Gastrocnemius medialis (tissue), 4 donors: ENCODE data around the gene TPH2.

Experiments
- POLR2A ChIP-seq, 2 donors: fragments of 450-650 bp; IDR thresholded peaks; one replicate each; pipeline ENCODE4 v1.6.1; 2017; ENCODE audit warnings: antibody characterized with exemption in 2 of 2, mild to moderate bottlenecking in 2 of 2, moderate library complexity in 2 of 2
- TF ChIP-seq, protein P1 (sequence below), 5 experiments: fragments of 450-650 bp in 3 of 5; fragments of 200-600 bp in 2 of 5; sonication (generic) in 2 of 5; IDR thresholded peaks in 4 of 5; conservative IDR thresholded peaks in 1 of 5; 1 replicate in 4 of 5; 2 replicates in 1 of 5; pipeline ENCODE4 v1.5.1; 2016 to 2019; ENCODE audit warnings: antibody characterized with exemption in 5 of 5, mild to moderate bottlenecking in 3 of 5, moderate library complexity in 3 of 5

DNA sequence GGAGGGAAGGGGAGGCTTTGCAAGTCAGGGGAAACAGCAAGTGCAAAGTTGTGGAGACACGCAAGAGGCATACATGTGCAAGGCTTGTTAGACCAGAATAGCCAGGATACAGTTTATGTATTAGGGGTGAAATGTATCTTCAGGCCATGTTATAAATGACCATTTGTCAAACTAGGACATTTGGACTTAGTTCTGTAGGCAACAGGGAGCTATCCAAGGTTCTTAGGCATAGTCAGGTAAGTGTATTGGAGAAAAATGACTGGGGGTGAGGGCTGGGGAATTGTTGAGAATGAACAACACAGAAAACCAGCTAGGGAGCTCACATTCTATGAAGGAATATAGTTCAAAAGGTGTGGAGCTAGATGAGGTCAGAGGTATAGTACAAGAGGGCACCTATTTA lies 42.5 kb downstream of the TPH2 start:
- TF ChIP-seq, protein P1, sequence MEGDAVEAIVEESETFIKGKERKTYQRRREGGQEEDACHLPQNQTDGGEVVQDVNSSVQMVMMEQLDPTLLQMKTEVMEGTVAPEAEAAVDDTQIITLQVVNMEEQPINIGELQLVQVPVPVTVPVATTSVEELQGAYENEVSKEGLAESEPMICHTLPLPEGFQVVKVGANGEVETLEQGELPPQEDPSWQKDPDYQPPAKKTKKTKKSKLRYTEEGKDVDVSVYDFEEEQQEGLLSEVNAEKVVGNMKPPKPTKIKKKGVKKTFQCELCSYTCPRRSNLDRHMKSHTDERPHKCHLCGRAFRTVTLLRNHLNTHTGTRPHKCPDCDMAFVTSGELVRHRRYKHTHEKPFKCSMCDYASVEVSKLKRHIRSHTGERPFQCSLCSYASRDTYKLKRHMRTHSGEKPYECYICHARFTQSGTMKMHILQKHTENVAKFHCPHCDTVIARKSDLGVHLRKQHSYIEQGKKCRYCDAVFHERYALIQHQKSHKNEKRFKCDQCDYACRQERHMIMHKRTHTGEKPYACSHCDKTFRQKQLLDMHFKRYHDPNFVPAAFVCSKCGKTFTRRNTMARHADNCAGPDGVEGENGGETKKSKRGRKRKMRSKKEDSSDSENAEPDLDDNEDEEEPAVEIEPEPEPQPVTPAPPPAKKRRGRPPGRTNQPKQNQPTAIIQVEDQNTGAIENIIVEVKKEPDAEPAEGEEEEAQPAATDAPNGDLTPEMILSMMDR (IDR thresholded peaks at IDR 0.05 in 4 of 5, conservative IDR thresholded peaks at IDR 0.05 in 1 of 5), result no peak
- no peak for TF ChIP-seq POLR2A (IDR thresholded peaks at IDR 0.05)
